GM18861 (cell line): ENCODE data around the gene SPTLC3.
"Not testable (repeated sequence)": the region's sequence is repeated elsewhere in the genome, so short reads cannot be mapped to it uniquely, and the experiment has no call there.

Source experiments
- ATAC-seq: cut with Tn5 transposase; IDR thresholded peaks from one replicate; pipeline ENCODE4 v1.9.1; 2021; ENCODE audit not compliant: unreplicated experiment

The SPTLC3 gene

DNA sequence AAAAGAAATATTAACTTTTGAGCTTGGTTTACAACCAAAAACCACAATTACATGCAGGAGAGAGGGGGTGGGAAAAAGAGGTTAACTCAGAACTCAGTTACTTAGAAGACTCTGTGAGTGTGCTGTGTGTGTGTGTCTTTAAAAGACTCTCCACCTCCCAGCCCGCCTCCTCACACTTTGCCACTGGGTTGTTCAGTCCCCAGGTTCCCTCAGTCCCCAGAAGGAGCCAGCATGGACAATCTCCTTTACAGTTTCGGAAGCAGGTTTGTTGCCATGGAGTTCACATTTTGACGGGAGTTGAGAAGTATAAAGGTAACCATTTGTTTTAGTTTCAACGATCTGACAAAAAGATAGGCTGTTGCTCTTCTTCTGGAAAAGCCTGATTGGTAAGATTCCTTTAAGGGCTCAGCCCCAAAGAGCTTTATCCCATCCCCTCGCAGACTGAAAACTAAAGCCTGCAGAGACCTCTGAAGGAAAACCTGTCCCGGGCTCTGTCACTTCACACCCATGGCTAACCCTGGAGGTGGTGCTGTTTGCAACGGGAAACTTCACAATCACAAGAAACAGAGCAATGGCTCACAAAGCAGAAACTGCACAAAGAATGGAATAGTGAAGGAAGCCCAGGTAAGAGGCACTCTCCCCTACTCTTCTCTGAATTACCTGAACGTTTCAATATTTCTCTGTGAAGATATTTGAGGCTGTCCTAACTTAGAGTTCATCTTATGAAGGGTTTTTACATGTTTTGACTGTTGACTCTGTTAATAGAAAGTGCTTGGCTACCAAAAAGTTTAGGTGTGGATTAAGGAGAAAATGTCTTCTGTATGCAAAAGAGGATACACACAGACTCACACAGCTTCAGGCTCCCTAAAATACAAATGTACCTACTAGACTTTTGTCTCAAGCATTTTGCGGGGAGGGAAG lies at the start of gene SPTLC3:
SPTLC3 (plus strand) TSS at position 212 of the 921 bp plus-strand sequence; CDS start at position 508, 296 bp downstream.
- peak; percentile 29 for ATAC-seq

DNA sequence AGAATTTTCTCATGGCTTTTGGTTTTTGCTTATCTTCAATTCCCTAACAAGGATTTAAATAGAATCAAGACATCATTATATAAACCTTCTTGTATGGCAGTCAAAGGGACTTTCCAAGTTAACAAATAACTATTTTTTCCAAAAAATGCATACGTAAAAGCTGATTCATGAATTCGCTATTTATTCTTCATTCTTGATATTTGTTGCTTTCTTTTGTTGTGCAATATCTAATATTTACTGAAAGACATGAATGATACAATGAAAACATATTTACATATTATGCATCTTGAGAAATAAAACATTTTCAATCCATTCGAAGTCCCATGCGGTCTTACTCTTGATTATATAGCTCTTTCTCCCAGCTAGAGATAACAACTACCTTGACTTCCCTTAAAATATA lies 47.0 kb upstream of the SPTLC3 start:
- no peak for ATAC-seq

DNA sequence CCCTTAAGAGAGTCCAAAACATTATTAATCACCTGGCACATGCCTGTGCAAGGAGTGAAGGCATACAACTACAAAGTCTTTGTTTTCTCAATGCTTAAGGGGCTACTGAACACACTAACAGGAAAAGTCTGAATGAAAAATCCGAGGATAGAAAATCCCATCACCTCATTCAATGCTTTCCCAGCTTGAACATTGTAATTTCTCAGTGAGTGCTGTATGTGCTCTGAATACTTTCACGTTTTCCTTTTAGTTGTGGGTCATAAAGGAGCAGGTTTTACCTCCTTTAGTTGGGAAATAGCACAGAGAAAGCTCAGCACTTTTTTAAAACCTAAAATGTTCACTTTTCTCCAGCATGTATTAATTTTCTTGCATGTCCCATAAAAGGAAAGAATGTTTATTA lies 45.9 kb upstream of the SPTLC3 start:
- ATAC-seq: no peak

DNA sequence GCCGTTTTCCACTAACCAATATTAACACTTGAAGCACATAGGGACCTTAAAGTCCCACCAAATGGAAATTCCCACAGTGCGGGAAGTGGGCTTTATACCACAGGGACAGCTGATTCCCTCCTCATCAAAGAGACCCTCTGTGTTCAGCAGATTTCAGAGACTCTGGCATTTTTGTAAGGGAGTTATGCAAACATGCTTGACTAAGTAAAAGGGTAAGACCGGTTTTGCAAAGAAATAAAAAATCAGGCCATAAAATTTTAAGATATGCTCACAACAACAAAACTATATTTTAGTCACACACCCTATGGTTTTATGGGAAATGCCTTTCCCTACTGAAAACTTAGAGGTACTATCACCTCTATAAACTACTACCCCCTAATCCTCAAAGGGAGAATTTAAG lies 45.4 kb upstream of the SPTLC3 start:
- ATAC-seq: no peak

DNA sequence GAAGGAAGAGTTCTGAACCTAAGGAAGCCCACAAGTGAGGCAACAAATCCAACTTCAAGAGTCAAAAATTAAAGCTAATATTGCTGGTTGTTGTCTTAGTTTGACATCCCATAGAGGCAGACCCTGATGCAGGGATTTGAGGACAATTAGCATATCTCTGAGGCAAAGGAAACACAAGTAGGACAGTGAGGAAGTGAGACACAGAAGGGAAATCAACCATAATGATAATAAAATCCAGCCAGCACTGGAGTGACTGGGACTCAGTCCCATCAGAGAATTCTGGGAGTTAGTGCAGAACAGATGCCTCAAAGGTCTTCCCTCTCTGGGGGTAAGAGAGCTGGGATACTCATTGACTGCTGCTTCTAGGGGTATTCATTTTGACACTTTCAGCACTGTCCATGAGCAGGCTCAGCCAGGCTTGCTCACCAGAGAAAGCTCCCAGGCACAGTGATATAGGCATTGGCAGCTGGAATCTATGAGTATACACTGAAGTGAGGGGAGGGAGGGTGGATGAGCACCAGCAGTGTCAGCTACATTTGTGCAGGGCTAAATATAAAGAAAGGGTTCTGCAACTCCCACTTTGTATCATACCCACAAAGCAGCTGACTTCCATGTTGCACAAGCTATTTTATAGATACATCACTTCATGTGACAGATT lies 43.4 kb upstream of the SPTLC3 start:
- no peak for ATAC-seq

DNA sequence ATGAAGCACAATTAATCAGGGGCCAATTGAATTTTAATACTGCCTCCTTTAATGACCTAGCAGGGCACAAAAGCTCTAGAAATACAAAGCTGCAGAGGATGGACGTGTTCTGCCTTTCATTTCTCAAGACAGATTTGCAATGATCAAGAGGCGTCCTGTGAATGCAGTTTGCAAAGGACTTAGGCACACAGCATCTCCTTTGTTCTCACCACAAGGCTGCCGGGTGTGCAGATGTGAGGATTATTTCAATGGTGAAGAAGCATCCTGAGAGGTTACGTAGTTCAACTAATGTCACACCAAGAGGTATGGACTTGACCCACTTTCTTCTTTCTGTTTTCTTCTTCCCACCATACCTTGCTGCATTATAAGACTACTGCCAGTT lies 42.9 kb upstream of the SPTLC3 start:
- no peak for ATAC-seq

DNA sequence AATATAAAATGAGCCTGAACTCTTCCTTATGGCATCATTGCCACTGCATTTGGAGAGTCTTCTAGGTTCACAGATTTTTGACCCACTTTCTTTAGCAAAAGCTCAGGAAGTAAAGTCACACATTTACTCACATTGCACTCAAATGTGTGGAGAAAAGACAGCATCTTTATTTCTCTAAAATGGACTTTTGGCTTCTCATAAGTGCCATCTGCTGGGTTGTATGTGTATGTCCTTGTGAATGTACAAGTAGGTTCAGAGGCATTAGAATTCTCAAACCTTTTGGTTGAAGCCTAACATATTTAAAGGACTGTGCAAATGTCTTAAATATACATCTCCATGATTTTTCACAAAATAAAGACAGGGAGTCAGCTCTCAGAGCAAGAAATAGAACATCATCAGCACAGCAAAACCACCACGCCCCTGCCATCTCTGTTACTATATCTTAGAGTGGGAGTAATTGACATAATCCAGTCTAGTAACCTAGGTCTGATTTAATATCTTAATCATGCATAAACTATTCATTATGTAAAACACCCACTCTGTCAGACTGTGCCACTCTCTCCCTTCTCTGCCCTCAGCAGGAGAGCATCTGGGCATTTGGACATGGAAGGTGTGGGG lies 42.2 kb upstream of the SPTLC3 start:
- ATAC-seq: no peak

DNA sequence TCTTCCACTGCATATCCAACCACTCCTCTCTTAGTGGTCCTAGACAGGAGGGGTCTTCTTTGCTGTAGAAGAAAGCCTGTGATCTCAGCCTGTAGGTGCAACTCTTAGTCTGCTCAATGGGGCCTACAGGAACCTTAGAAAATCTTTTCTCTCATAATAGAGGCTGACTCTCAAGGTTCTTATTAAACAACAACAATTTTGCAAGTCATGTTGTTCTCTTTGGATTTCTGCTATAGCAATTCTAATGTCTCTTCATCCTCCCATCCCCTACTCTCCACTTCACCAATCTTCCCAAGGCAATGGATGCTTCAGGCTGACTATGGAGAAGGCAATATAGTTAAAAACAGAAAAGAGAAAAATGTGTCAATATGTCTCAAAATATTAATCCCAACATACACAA lies 40.8 kb upstream of the SPTLC3 start:
- ATAC-seq: no peak

DNA sequence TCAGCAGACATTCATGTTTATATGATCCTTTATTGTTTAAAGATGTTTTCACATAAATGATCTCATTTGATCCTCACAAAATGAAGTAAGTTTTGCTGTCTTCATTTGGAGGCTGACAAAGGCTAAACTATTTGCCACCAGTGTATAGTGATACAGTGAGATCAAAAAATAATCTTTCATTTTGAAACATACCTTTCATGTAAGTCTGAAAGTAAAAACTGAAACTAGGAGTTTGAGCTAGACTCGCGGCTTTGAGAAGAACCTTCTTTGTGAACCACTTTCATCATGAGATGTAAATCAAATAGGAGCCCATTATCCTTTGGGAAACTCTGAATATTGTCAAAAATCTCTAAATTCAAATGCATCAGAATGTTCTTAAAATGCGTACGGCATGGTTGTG lies 40.3 kb upstream of the SPTLC3 start:
- ATAC-seq: no peak

DNA sequence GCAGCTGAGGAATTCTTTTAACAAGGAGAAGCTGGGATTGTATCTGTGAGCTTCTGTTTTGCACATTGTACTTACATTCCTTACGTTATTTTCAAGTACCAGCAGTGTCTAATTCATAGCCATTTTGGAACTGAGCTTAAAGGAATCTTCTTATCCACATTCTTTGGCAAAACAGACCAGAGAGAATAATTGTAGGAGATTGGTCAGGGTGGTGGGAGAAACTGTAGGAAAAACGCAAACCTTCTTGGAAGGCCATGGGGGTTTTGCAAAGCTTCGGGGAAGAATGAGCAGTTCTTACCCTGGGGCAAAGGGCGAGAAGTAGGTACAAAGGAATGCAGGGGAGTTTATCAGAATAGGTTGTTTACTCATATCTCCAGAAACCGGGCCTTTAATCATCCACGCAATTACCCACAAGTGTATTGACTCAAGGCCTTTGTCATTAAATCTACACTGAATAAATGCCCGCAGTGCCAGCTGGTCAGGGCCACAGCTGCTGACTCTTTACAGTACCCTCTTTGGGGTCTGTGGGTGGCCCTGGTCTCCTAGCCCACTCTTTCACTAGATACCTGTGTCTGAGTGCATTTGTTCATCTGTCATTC lies 39.6 kb upstream of the SPTLC3 start:
- no peak for ATAC-seq

DNA sequence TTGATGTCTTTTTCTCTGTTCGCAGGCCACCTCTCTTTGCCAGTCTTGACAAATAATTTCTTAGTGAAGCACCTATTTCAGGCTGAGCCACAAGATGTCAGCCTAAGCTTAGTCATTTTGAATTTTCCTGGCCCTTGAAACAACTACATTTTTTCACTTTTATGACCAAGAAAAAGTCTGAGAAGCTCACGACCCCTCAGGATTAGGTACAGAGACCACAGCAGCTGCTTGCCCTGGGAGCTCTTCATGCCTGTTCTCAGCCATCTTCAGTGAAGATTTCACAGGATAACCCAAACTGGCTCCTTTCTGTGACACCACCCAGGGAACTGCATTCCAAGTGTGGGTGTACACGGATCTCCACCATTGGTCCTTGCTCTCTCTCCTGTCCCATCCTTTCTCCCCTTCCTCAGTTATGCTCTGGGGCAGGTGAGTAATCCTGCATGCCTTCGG lies 38.4 kb upstream of the SPTLC3 start:
- ATAC-seq: peak; percentile 51

DNA sequence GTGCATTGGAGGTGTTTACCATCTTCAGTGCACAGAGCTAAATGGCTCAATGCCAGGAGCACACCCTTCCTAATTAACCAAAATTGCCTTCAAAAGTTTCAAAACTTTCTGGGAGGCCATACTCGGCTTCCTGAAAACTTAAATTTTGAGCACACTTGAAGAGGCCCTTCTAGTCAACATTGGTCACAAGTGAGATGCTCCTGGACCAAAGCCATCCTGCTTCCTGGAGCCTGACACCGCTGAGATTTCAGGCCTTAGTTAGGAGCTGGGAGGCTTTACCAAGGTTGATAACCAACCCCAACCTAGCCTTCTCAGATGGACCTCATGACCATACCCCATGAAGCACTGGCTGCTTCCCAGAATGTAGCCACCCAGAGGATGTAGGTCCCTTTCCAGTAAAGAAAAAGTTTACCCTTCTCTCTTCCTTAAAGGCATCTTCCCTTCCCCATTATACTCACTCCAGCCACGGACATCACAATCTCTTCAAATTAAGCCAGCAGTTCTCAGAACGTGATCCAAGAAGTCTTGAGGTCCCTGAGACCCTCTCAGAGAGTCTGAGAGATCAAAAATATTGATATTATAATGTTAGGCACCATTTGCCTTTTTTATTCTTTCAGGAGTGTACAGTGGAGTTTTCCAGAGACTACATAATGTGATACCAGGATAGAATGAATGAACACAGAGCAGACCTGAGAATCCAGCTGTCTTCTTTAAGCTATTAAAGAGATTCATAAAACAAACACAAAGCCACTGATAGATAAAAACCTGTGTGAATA lies 32.8 kb upstream of the SPTLC3 start:
- ATAC-seq: no peak

DNA sequence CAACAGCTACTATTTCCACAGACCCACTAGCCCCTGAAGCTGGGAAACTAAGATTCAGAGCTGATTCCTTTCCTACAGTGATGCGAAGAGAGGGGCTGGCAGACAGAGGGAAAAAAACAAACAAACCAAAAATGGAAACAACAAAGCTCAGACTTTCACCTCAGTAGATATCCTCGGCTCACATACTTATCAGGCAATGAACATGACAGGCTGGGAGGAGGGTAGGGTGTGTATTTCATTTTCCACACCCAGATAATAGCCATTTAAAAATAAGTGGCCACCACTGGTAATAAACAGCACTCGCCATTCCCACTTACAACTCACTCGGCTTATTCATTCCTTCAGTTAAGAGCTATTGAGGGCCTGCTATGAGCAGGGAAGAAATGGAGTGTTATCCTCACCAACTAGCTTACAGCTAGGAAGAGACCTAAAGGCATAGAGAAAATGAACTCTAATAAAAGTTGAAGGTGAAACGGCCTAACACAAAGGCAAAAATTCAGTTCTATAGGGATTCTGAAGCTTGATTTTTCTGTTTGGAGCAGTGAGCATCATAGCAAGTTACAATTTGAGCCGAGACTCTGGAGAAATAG lies 32.0 kb upstream of the SPTLC3 start:
- no peak for ATAC-seq

DNA sequence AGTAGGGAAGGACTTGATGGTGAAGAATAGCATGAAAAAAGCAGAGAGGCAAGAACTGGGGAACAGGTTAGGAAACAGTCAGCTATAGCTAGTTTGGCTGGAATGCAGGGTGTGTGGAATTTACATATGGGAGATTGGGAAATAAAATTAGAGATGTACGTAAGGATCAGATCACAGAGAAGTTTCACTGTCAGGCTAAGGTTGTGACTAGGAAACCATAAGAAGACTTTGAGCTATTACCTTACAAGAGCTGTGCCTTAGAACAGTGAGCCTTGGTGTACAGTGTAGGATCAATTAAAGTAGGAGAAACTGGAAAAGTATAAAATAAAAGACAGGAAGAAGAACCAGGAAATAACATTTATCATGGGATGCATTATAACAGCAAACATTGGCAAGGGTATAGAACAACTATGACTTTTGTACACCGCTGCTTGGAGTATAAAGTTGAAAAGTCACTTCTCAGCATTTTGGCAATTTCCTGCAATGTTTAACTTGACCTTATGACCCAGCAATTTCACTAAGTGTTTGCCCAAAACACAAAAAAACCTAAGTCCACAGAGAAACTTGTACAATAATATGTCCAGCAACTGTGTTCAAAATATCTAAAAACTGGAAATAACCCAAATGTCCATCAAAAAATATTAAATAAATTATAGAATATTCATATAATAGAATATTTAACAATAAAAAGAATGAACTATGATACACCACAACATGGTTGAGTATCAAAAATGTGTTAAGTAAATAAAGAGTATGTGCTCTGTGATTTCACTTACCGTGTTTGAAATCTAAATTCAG lies 31.2 kb upstream of the SPTLC3 start:
- ATAC-seq: no peak

DNA sequence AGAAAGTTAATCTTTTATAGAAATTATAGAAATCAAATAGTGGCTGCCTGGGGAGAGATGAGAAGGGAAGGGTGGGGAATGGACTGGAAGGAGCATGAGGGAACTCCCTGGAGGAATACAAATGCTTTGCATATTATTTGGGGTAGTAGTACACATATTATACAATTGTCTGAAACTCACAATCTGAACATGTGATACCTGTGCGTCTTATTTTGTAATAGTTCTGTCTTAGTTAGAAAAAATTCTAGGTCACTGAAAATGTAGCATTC lies 30.7 kb upstream of the SPTLC3 start:
- no peak for ATAC-seq

DNA sequence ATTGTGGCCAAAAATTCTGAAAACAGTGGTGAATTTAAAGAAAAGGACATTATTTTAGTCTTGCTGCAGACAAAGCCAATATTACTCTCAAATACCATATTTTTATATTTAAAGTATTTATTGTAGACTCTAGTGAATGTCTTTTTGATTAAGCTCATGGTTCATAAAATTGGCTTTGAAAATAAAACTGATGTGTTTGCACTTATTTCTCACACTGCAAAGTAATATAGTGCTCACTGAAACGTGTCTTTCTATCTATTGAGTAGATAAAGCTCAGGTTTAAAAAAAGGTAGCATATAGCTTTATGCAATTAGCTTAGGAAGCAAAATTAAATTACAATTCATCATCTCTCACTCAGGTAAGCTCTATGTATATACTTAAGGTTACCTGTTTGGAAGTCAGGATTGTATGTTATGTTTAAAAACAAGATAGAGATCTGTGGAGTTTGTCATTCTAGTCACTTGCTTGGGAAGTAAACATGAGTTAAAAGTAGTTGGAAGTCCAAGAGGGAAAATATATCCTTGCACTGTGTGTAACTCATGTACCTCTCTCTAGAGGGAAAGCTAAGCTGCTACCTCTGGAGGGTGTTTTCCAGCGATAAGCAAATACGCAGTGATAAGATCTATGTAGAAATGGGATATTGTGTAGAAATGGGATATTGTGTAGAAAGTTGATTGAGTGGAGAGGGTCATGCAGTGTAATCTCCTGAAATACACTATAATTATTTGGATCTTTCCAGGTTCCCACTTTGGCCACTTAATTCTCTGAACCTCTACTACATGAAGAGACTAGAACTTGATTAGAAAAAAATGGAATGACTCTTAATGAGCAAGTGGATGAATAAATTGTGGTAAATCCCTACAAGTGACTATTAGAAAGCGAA lies 29.9 kb upstream of the SPTLC3 start:
- no peak for ATAC-seq

DNA sequence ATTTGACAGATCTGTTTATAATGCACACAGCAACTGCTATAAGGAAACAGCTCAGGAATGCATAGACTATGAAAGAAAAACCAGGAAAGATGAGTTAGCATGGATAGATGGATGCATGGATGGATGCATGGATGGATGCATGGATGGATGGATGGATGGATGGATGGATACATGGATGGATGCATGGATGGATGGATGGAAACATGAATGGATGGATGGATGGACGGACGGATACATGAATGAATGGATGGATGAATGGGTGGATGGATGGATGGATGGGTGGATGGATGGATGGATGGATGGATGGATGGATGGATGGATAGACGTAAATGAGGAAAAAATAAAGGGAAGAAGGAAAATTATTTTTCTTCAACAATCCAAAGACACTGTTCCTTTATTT lies 29.1 kb upstream of the SPTLC3 start:
- not testable (repeated sequence) for ATAC-seq

DNA sequence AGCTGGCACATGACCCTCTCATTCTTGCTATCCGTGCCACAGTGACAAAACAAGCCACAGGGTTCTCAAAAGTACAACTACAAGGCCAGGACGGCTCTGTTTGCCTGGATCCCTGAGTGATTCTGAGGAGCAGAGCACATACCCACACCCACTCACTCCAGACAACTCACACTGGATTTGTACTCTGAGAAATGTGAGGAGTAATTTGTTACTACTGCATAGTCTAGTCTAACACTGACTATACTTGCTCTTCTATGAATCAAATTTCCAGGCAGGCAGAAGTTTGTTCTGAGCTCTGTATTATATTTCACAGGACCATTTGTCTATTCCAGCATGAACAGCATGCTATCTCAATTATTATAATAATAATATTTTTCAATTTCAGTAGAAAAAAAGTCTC lies 26.7 kb upstream of the SPTLC3 start:
- ATAC-seq: no peak
